Mononuclear cell (primary cell): ENCODE results near the gene TTC23. TPM values are rescaled to one million over a fixed set of nuclear protein-coding genes. Genes with fewer than 3 reads are reported as not detected.

Source experiments
- H3K27me3 ChIP-seq: 2 replicates; pipeline ENCODE4 v1.6.0; 2011; ENCODE audit warnings: low read length, control low read depth; ENCODE audit not compliant: insufficient read depth
- H3K4me1 ChIP-seq: 2 replicates; pipeline ENCODE4 v1.5.1; 2011; ENCODE audit warnings: mild to moderate bottlenecking, low read length, control low read depth; ENCODE audit not compliant: insufficient read depth
- H3K4me3 ChIP-seq: 2 replicates; pipeline ENCODE4 v1.5.1; 2011; ENCODE audit warnings: mild to moderate bottlenecking, low read length, moderate library complexity
- H3K9me3 ChIP-seq: 2 replicates; pipeline ENCODE4 v1.5.1; 2011; ENCODE audit warnings: low read depth, mild to moderate bottlenecking, control low read depth, low read length
- total RNA-seq: library from RNA; depleted of rRNA; stranded (reverse); fragments of >200 nt; gene quantifications from one replicate; pipeline ENCODE4 v1.2.3, GENCODE V29; 2012

TTC23 gene
- total RNA-seq, 1 donor = 0.10 TPM

DNA sequence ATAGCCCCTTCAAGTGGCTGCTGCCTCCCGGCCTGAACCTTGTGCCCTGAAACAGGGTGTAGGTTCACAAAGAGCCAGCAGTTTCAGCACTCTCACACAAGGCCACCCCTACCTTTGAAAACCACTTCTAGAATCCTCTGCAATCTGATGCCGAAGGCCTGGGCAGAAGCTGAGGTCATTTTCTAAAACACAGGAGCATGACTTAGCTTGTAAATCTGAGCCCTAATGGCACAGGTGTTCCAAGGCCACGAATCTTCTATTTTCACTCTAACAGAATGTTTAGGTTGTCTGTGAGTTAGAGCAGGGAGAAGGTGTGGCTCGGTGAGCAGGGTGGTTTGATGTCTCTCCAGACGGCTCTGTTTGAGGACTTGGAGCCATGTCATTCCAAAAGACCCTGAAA, 82.2 kb downstream of the TTC23 start:
- Histone ChIP-seq H3K4me1 (no peaks in the 10 kb centered on the region), H3K27me3 (no peaks in the 10 kb centered on the region), H3K9me3 (no peaks in the 10 kb centered on the region)

DNA sequence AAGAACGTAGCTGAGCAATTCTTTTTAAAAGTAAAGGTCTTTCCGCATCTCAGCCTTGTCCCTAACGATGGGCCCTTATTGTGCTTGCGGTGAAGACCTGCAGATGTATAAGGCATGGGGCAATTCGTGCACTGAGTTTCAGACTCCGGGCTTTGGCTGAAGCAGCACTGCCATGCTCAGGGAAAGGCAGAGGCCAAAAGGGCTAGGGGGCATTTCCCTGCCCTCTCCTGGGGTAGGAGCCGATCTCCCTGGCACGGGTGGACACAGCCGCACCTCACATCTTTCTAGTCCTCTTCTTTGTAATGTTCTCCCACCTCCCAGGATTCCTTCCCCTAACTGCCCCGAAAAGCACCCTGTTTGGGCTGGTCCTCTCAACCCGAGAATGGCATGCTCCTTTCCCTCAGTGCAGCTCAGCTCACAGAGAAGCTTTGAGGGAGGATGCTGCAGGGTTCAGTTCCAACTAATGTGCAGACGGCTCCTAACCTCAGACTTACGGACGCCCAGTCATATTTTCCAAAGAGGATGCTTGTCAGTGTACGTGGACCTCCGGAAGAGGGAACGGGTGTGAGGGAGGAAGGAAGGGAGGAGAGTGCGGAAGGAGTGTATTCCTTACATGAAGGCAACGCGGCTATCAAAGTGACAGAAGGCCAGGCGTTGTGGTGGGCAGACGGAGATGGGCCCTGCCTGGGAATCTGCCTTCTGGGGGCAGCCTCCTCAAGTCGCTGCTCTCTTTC, 83.3 kb downstream of the TTC23 start:
- H3K4me3 ChIP-seq = no peak overlapping the region
- no peaks in the 10 kb centered on the region for H3K4me1 ChIP-seq
- no peaks in the 10 kb centered on the region for H3K9me3 ChIP-seq
- H3K27me3 ChIP-seq = no peaks in the 10 kb centered on the region

More for the DNA sequence above, 82.2 kb downstream of the TTC23 start:
- H3K4me3 ChIP-seq = no peak overlapping the region

DNA sequence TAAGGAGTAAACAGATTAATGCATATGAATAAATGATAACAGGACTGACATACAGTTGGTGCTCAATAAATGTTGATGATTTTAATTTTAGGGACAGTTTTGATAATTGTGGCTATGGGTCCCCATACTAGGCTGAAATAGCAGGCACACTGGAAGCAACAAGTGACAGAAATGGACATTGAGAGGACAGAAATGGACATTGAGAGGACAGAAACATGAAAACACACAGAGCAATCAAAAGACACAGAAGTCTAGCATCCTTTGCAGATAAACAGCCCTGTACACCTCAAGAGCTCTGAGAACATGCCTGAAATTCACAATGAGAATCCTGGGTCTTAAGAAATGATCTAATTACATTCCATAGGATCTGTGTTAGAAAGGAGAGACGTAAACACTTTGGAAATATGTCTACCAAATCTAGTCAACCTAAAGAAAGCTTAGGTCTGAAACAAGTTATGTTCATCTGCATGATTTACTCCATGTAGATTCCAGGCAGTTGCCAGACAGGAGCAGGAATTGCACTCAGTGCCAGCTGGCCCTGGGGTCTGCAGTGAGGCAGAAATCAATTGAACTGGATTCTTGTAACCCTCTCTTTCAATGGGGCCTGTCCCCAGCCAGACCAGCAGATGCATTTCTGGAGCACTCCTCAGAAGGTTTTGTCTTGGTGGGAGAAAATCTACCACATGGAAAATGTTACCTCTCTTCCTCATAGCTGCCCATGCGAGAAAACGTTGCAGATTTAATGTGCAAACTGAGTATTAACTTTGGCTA, 84.2 kb downstream of the TTC23 start:
- H3K4me3 ChIP-seq = no peak overlapping the region

DNA sequence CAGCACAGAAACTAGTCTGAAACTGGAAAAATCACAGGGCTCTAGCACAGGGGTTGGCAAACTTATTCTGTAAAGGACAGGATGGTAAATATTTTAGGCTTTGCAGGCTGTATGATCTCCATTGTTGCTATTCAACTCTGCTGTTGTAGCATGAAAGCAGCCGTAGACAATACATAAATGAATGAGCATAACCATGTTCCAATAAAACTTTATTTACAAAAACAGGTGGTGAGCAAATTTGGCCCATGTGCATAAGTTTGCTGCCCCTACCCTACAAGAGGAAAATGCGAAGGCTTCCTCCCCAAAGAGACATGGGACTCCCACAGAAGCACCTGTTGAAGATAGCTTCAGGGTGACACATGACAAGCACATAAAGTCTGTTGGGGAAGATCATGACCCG, 85.3 kb downstream of the TTC23 start:
- H3K9me3 ChIP-seq = no peaks in the 10 kb centered on the region
- H3K4me3 ChIP-seq = no peak overlapping the region

More for the DNA sequence above, 84.2 kb downstream of the TTC23 start:
- H3K9me3 ChIP-seq = no peaks in the 10 kb centered on the region
- no peaks in the 10 kb centered on the region for H3K27me3 ChIP-seq
- no peaks in the 10 kb centered on the region for H3K4me1 ChIP-seq

DNA sequence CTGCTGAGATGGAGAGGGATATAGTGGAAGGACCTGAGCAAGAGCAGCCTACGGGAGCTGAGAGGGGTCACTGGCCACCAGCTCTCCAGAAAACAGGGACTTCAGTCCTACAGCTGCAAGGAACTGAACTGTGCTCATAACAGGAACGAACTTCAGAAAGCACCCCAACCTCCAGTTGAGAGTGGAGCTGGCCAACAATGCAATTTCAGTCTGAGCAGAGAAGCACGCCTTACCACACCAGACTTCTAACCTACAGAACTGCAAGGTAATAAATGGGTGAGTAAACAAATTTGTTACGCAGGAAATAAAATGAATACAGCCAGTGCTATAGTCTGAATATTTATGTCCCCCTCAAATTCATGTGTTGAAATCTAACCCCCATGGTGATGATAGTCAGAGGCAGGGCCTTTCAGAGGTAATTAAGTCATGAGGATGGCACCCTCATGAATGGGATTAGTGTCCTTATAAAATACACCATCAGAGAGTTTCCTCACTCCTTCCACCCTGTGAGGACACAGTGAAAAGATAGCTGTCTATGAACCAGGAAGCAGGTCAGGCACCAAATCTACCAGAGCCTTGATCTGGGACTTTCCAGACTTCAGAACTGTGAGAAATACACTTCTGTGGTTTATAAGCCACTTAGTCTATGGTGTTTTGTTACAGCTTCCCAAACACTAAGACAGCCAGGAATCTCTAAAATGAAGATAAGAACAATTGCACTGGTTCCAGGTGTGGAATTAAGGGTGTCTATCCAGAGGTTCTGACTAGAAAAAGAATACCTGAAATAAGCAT, 85.9 kb downstream of the TTC23 start:
- Histone ChIP-seq H3K4me1 (no peaks in the 10 kb centered on the region), H3K4me3 (no peak overlapping the region)

More for the DNA sequence above, 85.3 kb downstream of the TTC23 start:
- no peaks in the 10 kb centered on the region for H3K27me3 ChIP-seq
- H3K4me1 ChIP-seq = no peaks in the 10 kb centered on the region

DNA sequence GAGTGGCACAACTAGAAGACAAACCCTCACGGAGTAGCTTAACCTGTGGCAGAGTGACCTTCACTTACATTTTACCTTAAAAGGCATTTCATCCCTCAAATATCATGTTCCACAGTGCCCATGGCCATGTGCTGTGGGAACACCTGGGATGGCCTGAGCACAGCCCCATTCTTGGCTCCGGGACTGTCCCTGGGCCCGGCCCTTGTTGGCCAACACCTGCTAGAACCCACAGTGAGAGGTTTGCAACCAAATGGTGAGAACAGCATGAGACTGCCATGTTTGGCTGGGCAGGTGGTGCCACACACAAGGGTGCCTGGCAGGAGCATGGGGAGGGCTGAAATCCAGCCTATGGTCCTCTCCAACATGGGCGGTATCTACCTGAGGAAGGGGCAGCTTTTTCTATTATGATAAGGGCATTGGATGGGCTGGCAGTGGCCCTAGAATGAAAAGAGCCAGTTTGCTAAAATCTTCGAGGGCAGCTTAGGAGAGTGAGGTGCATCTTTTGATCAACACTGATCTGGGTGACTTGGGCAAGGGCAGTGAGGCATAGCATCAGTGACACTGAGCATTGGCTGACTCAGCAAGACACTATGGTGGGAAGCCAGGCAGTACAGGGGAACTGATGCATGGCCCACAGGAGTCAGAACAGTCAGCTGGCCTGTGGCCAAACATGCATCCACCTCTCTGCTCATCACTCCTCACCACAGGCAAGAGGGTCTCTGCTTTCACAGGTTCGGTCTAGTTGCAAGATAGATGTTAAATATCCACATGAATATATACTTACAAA, 90.6 kb downstream of the TTC23 start:
- H3K4me3 ChIP-seq = no peak overlapping the region
- H3K9me3 ChIP-seq = no peaks in the 10 kb centered on the region
- H3K4me1 ChIP-seq = no peaks in the 10 kb centered on the region
- no peaks in the 10 kb centered on the region for H3K27me3 ChIP-seq

More for the DNA sequence above, 85.9 kb downstream of the TTC23 start:
- no peaks in the 10 kb centered on the region for H3K9me3 ChIP-seq
- H3K27me3 ChIP-seq = no peaks in the 10 kb centered on the region

DNA sequence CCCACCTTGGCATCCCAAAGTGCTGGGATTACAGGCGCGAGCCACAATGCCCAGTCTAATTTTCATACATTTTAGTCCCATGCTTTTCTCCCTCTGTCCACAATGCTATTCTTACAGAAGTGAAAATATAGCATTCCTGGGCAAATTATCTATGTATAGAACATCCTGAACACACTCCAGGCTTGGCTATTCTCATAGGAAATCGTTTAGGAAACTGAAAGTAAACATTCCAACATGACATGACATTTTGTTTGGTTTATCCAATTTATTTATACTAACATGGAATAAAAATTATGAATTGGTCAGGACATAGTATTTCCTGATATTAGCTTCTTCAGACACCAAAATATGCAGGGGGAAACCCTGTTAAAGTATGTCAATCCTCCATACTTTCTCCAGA, 91.9 kb downstream of the TTC23 start:
- Histone ChIP-seq H3K27me3 (no peaks in the 10 kb centered on the region), H3K9me3 (no peaks in the 10 kb centered on the region), H3K4me1 (no peaks in the 10 kb centered on the region), H3K4me3 (no peak overlapping the region)

DNA sequence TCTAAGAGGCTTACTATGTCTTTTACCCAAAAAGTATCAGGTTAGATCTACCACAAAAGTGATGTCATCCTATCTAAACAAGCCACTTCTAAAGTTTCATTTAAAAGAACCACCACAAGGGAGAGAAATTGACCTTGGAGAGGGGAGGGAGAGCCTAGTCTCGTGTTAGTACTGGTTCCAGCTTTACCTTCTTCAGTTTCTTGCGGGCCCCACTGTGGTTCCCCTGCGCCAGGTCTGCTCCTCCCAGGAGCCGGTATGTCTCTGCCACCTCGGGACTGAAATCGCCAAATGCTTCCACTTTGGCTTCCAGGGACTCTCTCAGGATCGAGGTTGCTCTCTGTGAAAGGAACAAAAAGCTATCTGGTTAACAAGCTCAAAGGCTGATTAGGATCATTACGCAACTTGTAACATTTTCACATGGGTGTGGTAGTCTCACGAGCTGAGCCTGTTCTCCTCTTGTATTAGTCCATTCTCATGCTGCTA, 93.4 kb downstream of the TTC23 start:
- H3K9me3 ChIP-seq = no peaks in the 10 kb centered on the region

DNA sequence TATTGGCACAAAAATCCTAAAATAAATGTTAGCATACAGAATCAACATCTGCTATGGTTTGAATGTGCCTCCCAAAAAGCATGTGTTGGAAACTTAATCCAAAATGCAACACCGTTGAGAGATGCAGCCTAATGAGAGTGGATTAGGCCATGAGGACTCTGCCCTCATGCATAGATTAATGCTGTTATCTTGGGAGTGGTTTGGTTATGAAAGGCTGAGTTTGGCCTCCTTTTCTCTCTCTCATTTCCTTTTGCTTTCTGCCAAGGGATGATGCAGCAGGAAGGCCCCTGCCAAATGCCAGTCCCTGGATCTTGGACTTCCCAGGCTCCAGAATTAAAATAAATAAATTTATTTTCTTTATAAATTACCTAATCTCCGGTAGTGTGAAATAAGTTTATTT, 95.1 kb downstream of the TTC23 start:
- Histone ChIP-seq H3K4me1 (no peaks in the 10 kb centered on the region), H3K4me3 (no peak overlapping the region), H3K27me3 (no peaks in the 10 kb centered on the region), H3K9me3 (no peaks in the 10 kb centered on the region)

More for the DNA sequence above, 93.4 kb downstream of the TTC23 start:
- Histone ChIP-seq H3K4me3 (no peak overlapping the region), H3K4me1 (no peaks in the 10 kb centered on the region), H3K27me3 (no peaks in the 10 kb centered on the region)

DNA sequence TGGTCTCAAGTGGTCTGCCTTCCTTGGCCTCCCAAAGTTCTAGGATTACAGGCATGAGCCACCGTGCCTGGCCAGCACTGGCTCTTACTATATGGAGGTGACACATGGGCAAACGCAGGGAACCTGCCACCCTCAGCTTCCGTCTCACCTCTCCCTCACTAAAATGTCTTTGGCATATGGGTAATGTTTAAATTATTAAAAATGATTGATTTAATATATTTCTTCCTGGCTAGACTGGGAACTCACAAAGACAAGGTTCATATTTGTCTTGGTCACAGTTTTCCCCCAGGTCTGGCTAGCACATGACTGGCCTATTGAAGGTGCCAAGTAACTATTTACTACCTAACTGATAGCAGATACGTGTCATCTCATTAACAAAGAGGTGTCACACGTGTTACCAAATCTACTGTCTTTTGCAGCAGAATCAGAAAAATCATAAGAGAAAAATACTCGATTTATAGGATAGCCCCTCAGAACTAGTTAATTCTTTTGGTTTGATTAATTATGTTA, 96.3 kb downstream of the TTC23 start:
- Histone ChIP-seq H3K27me3 (no peaks in the 10 kb centered on the region), H3K4me1 (no peaks in the 10 kb centered on the region), H3K9me3 (no peaks in the 10 kb centered on the region), H3K4me3 (no peak overlapping the region)

DNA sequence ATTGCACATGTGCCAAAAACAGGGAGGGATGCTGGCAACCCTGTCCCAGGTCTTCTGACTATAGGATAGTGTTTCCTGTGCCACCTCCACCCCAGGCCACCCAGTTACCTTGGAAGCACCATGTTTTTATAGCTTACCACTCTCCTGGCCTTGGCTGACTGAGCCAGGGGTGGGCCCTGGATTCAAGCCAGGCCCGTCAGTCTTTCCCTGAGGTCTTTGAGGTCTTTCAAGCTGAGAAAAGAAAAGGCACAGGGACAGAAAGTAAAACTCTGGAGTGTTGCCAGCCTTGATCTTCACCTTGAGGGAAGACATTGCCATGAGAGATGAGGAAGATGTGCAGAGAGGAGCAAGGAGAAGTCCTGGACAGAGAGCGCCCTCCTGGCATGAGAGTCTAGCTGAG, 98.2 kb downstream of the TTC23 start:
- Histone ChIP-seq H3K4me1 (no peaks in the 10 kb centered on the region), H3K4me3 (no peak overlapping the region), H3K27me3 (no peaks in the 10 kb centered on the region), H3K9me3 (no peaks in the 10 kb centered on the region)

DNA sequence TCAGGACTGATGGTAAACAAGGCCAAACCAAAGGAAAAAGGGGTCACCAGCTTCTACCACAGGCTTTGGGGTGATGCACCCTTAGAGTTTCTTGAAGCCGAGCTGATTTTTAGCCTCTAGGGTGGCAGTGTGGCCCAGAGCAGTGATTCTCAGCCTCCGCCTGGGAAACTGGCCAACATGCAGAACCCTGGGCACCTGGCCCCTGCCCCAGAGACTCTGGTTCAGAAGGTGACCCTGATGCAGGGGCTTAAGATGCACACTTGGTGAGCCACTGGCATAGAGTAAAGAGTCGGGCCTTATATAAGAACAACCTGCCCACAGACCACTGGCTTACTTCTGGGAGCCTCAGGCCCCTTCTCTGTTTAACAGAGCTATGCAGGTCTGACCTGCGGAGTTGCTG, 100.0 kb downstream of the TTC23 start:
- Histone ChIP-seq H3K9me3 (no peaks in the 10 kb centered on the region), H3K4me1 (no peaks in the 10 kb centered on the region), H3K27me3 (no peaks in the 10 kb centered on the region), H3K4me3 (no peak overlapping the region)

DNA sequence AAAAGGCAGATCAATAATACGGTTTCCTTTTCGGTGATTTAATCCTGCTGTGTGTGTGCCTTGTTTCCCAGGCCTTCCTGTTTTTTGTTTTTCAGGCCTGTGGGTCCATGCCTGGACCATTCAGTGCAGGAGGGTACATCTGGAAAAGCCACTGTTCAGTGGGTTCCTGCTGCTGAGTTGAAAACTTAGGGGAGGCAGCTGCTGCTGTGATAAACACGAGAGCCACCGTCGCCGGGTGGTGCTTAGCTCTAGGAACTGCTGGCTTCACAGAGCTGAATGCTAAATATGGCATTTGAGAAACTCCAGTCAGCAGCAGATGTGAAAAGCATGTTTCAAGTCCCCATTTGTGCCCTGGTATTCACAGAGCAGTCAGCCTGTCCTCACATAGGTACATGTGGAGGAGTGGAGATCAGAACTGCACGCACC, 100.5 kb downstream of the TTC23 start:
- Histone ChIP-seq H3K4me1 (no peaks in the 10 kb centered on the region), H3K27me3 (no peaks in the 10 kb centered on the region), H3K4me3 (no peak overlapping the region), H3K9me3 (no peaks in the 10 kb centered on the region)

DNA sequence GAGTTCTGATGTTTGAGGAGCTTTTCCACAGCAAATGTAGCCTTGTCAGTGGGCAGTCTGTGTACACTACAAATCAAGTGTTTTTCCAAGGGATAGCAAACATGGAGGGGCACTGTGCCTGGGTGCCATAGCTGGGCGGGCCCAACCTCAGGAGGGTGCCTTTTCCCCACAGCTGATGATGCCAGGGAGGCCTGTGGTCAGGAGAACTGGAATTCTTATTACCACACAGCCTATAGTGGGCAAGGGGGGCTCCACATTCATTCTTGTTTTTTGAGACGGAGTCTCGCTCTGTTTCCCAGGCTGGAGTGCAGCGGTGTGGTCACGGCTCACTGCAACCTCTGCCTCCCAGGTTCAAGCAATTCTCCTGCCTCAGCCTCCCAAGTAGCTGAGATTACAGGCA, 102.7 kb downstream of the TTC23 start:
- Histone ChIP-seq H3K4me3 (no peak overlapping the region), H3K27me3 (no peaks in the 10 kb centered on the region), H3K9me3 (no peaks in the 10 kb centered on the region), H3K4me1 (no peaks in the 10 kb centered on the region)
